Activated CD4-positive, alpha-beta T cell treated with anti-CD3 and anti-CD28 coated beads for 48 hours (primary cell): ENCODE results near the gene KLF16.

Experiments
- DNase-seq: peaks from one replicate; pipeline ENCODE4 v3.0.0-alpha.2; 2020

Gene KLF16

DNA sequence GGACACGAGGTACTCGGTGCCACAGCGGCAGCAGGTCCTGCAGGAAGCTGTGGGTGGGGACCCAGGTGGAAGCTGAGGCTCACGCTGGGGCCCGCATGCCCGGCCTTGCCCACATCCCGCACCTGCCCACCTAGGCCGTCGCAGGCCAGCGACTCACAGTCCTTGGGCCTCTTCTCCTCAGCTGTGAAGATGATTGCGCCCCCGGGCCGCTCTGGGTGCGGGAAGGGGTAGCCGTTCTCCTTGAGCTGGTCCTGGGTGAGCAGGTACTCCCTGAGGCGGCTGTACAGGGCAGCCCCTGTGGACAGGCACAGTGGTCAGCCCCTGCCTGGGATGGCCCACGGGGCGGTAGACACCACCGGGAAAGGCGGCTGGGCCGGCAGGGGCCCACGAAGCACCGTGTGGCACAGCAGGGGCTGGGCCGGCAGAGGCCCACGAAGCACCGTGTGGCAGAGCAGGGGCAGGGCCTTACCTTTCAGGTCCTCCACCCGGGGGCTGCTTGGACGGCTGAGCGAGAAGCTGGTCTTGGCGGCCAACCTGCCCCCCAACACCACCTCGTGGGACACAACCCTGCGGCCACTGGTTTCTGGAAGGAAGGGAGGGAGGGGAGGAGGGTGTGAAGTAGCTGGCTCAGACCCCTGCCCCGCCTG is 44.7 kb downstream of the KLF16 start:
- DNase-seq = no peak

GRCh38 chr19:1817553-1818179 is 45.7 kb downstream of the KLF16 start:
- no peak for DNase-seq

DNA sequence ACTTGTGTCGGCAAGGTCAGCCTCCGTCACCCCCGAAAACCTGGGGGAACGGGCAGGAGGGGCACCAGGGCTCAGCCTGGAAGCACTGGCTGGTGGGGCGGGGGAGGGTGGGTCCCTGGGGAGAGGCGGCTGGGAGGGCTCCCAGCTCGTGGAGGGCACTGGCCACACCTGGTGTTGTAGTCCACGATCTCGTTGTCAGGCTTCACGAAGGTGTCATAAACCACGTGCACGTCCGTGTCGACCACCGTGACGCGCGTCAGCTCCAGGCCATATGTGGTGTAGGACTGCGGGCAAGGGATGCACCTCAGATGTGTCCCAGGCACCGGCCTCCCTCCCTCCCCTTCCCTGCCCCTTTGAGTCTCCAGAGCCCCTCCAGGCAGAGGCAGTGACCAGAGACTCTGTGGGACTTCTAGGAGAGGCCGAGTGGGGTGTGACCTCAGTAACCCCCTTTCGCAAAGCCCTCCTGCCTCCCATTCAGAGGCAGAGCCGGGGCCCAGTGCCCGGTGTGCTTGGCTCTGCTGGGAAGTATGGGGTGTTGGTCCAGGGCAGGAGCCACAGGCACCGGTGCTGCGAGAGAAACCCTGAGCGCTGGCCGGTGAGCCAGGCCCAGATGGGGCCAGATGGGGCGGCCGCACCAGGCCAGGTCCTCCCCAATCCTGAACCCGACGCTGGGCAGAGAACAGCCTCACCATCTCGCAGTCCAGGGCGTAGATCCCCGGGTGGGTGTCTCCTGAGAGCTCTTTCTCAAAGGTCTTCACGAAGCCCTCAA is 46.7 kb downstream of the KLF16 start:
- DNase-seq = no peak

GRCh38 chr19:1815605-1816529 is 47.5 kb downstream of the KLF16 start:
- DNase-seq = no peak

DNA sequence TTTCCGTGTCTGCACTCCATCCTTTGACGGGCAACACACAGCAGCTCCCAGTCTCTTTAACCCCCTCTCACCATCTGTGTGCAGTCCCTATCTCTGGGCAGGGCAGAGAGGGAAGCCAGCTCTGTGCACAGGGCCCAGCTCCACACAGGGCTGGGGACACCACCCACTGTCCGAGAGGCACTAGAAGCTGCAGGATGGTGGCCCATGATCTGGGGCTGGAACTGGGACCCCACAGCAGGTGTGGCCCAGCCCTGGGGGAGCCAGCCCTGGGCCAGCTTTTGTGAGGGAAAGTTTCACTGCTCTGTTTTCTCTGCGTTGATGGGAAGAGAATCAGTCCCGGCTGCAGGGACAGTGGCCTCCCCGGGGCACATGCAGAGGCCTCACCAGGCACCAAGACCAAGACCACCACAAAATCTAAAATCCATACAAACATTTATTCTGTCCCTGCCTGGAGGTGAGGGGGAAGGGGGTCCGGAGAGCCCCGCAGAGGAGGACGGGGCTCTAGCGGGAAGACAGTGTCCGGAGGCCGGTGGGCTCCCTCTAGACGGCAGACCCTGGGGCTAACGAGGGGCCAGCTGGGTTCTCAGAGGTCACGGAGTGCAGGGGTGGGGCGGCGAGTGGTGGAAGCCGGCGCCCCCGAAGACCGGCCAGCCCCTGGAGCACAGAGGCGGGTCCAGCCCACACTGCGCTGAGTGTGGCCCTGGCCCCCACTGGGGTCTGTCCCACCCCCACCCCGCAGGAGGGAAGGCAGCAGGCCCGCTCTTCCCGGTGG is 48.4 kb downstream of the KLF16 start:
- no peak for DNase-seq

GRCh38 chr19:1814391-1814790 is 49.0 kb downstream of the KLF16 start:
- no peak for DNase-seq

DNA sequence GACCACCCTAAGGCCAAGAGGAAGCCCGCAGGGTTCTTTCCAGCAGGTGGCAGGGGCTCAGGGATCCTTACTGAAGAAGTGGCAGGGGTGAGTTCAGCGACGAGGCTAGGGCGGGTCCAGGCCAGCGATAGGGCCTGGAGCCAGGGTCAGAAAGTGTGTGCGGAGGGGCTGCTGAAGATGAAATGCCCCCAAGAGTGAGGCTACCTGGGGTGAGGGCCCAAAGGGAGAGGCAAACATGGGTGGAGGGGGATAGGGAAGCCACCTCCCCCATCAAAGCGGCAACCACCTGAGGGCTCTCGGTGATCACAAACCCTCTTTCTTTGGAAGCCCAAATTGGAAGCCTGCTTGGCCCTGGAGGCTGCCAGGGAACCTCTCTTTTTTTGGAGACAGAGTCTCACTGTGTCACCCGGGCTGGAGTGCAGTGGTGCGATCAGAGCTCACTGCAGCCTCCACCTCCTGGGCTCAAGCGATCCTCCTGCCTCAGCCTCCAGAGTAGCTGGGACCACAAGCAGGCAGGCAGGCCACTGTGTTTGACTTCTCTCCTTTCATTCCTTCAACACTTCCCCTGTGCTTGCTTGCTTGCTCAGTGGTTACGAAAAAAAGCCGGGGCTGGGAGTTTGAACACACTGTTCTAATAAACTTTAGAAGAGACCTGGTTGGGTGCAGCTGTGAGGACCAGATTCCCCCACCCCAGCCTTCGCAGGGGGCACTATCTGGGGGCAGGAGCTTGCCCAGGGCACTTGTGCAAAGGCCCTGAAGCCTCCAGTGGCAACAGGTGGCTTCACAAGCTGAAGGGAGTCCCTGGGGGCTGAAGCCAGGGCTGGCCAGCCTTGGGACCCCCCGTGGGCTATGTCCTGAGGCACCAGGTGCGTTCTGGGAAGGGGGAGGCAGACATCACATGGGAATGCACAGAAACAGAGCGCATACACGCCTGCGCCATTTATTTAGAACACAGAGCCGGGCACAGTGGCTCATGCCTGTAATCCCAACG is 49.9 kb downstream of the KLF16 start:
- DNase-seq = no peak

DNA sequence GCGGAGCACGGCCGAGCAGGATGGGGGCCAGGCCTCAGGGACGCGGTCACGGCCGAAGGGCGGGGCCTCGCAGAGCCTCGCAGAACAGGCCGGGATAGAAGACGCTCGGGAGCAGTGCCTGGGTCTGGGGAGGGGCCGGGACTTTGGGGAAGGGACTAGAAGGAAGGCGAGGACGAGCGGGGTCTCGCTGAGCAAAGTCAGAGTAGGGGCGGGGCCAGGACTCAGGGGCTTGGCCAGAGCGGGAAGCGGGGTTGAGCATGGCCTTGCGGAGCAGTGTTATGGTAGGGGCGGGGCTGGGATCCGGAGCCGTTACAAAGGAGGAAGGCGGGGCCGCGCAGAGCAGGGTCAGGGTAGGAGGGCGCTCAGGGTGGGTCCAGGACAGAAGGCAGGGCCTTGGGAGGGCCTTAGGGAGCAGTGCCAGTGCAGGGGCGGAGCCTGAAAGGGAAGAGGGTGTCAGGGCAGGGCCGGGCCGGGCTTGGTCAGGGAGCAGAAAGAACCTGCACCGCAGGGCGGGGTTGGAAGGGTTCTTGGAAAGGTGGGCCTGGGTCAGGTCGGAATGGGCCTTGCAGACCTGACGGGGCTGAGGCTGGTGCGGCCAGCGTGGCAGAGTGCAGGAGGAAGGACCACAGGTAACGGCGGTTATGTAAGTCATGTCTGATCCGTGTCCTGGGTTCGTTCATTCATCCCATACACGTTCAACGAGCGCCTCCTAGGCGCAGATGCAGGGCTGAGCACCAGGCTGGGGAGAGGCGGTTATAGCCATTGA is 50.8 kb downstream of the KLF16 start:
- peak; percentile 92 for DNase-seq

DNA sequence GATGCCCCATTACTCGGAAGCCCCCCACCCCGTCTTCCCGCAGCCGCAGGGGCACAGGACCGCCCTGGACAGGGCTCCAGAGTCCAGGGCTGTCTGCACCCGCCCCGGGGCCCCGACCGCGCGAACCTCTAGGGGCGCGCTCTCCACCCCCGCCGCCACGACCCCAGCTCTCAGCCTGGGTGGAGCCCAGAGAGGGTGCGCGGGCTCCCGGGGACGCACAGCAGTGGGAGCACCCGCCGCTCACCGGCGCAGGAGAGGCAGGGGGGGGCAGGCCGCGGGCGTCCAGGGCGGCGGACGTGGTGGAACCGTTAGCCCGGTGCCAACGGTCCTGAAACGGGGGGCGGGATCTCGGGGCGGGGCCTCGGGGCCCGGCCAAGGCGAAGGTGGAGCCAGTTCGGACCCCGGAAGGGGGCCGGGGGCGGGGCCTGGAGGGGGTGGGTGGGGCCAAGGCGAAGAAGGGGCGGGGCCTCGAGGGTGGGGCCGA is 51.4 kb downstream of the KLF16 start, which contains the start of gene ATP8B3:
TSS of gene ATP8B3 (minus strand) at position 335 of the 484 bp plus-strand sequence. CDS start 540 bp downstream, outside the sequence.
- no peak for DNase-seq

- peak; percentile 72 for DNase-seq
Observed at GRCh38 chr19:1811472-1811894, 51.9 kb downstream of the KLF16 start.

DNA sequence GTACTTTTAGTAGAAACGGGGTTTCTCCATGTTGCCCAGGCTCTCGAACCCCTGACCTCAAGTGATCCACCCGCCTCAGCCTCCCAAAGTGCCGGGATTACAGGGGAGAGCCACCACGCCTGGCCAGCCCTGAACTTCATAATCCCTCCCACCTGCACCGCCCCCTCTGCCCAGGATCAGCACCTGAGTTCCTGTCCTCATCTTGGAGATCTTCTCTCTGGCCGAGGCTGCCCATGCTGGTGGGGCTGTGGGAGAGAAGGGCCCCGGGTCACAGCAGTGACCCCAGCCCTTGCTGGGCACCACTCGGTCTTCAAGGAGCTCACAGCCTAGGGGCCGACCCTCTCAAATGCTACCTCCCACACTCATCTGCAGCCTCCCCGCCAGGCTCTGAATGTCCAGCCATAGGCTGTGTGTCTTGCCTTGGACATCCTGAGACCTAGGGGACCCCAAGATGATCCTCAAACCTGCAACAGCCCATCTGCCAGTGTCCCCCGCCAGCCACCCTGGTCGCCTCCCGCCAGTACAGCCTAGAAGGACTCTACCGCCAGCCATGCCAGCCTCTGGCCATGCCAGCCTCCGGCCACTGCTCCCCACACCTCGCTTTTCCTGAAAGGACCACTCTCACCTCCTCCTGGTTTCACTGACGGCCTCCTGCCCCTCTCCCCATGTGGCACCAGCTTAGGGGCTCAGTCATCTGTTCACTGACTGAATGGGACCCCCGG is 52.8 kb downstream of the KLF16 start:
- no peak for DNase-seq

DNA sequence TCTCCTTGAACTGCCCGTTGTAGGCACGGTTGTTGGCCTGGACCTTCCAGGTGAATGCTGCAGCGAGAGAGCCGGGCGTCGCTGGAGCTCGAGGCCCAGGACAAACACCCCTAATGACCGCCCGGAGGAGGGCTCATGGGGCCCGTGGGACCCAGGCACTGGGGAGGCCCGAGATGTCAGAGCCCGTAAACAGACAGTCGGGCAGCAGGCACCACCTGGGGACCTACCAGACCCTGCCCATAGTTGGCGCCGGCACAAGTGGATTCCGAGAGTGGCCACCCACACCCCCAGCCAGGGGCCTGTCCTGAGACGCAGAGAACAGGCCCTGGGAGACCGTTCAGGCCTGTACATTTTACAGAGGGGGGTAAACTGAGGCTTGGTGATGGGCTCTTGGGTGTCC is 53.7 kb downstream of the KLF16 start:
- no peak for DNase-seq

- no peak for DNase-seq
Observed at GRCh38 chr19:1808395-1808731, 55.0 kb downstream of the KLF16 start.

- no peak for DNase-seq
Observed at GRCh38 chr19:1807695-1808394, 55.5 kb downstream of the KLF16 start.

DNA sequence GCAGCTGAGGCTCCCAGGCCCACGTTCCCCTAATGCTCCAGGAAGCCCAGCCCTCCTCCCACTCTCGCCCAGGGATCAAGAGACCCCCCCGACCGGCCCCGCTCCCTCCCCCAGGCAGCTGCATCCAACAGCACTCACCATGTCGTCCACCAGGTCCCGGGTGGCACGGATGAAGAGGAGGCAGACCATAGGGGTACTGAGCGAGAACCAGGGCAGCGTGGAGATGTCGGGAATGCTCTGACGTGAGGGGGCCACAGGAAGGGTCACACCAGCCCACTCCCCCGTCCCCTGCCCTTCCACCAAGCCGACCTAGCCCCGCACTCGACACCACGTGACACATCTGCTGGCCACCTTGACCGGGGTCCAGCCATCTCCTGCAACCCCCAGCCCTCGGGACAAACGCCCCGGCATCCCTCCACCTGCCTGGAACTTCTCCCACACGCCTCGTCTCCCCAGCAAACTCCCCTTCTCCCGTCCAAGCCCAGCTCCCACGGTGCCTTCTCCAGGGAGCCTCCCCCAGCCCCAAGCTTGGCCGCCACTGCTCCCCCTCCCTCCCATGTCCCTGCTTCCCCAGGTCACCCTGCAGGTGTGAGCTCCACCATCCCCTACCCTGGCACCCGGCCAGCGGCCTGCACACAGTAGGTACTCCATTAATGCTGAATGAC is 56.2 kb downstream of the KLF16 start:
- DNase-seq = no peak

DNA sequence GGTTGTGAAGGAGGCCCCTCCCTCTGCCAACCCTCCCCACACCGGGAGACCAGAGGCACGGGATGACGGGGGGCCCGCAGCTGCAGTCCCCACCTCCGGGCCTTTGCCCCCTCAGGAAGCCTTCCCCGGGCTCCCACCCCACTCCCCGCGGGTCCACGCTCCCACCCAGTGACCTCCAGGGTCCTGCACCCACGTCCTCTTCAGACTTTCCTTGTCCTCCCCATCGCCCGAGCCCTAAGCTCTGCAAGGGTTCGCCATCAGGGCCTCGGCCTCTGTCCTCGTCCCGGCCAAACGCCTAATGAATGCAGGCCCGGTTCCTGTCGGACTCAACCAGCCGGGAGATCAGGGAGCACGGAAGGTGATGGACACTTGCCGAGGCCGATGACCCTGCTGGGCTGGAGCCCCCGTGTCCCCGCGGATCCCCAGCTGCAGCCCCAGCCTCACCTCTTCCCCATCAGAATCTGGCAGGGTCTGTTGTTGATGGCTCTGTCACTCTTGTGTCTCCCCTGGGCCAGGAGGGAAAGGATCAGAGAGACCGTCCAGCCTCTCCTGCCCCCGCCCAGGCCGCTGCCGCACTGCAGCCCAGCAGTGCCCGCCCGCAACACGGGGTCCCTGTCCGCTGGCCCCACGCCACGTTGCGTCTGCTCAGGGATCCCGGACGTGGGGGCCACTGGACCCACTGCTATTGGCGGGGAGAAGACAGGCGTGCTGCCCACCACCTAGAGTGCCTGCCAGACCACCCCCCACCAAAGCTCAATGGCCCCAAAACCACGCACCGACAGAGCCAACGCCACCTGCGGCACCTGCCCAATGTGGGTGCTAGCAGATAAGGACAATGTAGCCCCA is 57.0 kb downstream of the KLF16 start:
- no peak for DNase-seq
